H9 (cell line): Measurements from ENCODE around the gene F5. TPM values are rescaled to one million over a fixed set of nuclear protein-coding genes. Genes with fewer than 3 reads are reported as not detected.

Source experiments
- DNase-seq: peaks from one replicate; pipeline ENCODE4 v3.0.0-alpha.2; 2017
- H2AFZ ChIP-seq: one replicate; pipeline ENCODE4 v1.6.1; 2013; ENCODE audit warnings: mild to moderate bottlenecking, low read length, control low read depth, moderate library complexity
- H2AK5ac ChIP-seq: 2 replicates; pipeline ENCODE4 v1.6.1; 2013; ENCODE audit warnings: low read length, control low read depth, mixed read lengths; ENCODE audit not compliant: insufficient read length
- H2BK120ac ChIP-seq: one replicate; pipeline ENCODE4 v1.6.1; 2013; ENCODE audit warnings: low read depth, mild to moderate bottlenecking, low read length, control low read depth, inconsistent platforms; ENCODE audit not compliant: poor library complexity, severe bottlenecking
- H2BK12ac ChIP-seq: 2 replicates; pipeline ENCODE4 v1.6.1; 2013; ENCODE audit warnings: low read length, control low read depth, mixed read lengths, low read depth; ENCODE audit not compliant: insufficient read length
- H2BK15ac ChIP-seq: 2 replicates; pipeline ENCODE4 v1.6.1; 2013; ENCODE audit warnings: low read depth, low read length, control low read depth
- H2BK20ac ChIP-seq: one replicate; pipeline ENCODE4 v1.6.1; 2013; ENCODE audit warnings: low read depth, mild to moderate bottlenecking, low read length, control low read depth, inconsistent platforms; ENCODE audit not compliant: poor library complexity, severe bottlenecking
- H2BK5ac ChIP-seq: 2 replicates; pipeline ENCODE4 v1.6.1; 2013; ENCODE audit warnings: low read length, control low read depth, mixed read lengths; ENCODE audit not compliant: insufficient read length
- H3K14ac ChIP-seq: 2 replicates; pipeline ENCODE4 v1.6.1; 2013; ENCODE audit warnings: low read length, control low read depth; ENCODE audit not compliant: insufficient read depth
- H3K18ac ChIP-seq: 2 replicates; pipeline ENCODE4 v1.6.1; 2013; ENCODE audit warnings: low read depth, mild to moderate bottlenecking, mixed read lengths, low read length, control low read depth; ENCODE audit not compliant: insufficient read length
- H3K23ac ChIP-seq: 2 replicates; pipeline ENCODE4 v1.6.1; 2013; ENCODE audit warnings: low read length, control low read depth, mixed read lengths, low read depth; ENCODE audit not compliant: insufficient read length
- H3K23me2 ChIP-seq: 2 replicates; pipeline ENCODE4 v1.6.1; 2013; ENCODE audit warnings: low read depth, mild to moderate bottlenecking, mixed read lengths, low read length, control low read depth; ENCODE audit not compliant: insufficient read length, poor library complexity, severe bottlenecking
- H3K27ac ChIP-seq: 2 replicates; pipeline ENCODE4 v1.5.1; 2013; ENCODE audit warnings: low read length, control low read depth, mixed read lengths, low read depth; ENCODE audit not compliant: insufficient read length
- H3K27me3 ChIP-seq: 2 replicates; pipeline ENCODE4 v1.6.1; 2013; ENCODE audit warnings: low read length, control low read depth, inconsistent platforms; ENCODE audit not compliant: insufficient read depth
- H3K4ac ChIP-seq: 2 replicates; pipeline ENCODE4 v1.6.1; 2013; ENCODE audit warnings: low read depth, mild to moderate bottlenecking, control low read depth, inconsistent platforms, low read length, moderate library complexity
- H3K4me1 ChIP-seq: 2 replicates; pipeline ENCODE4 v1.6.1; 2013; ENCODE audit warnings: low read length, control low read depth, inconsistent platforms; ENCODE audit not compliant: insufficient read depth
- H3K4me2 ChIP-seq: 2 replicates; pipeline ENCODE4 v1.6.1; 2013; ENCODE audit warnings: low read length, control low read depth, mixed read lengths; ENCODE audit not compliant: insufficient read length, insufficient read depth
- H3K56ac ChIP-seq: 2 replicates; pipeline ENCODE4 v1.6.1; 2013; ENCODE audit warnings: low read depth, mild to moderate bottlenecking, mixed read lengths, low read length, control low read depth; ENCODE audit not compliant: insufficient read length
- H3K79me1 ChIP-seq: 2 replicates; pipeline ENCODE4 v1.6.1; 2013; ENCODE audit warnings: low read depth, mild to moderate bottlenecking, moderate library complexity, low read length, control low read depth, inconsistent platforms; ENCODE audit not compliant: insufficient read depth, poor library complexity, severe bottlenecking
- H3K79me2 ChIP-seq: 2 replicates; pipeline ENCODE4 v1.6.1; 2013; ENCODE audit warnings: low read length, control low read depth, inconsistent platforms; ENCODE audit not compliant: insufficient read depth
- H3K9ac ChIP-seq: 2 replicates; pipeline ENCODE4 v1.6.1; 2013; ENCODE audit warnings: low read length, control low read depth, mixed read lengths; ENCODE audit not compliant: insufficient read length; ENCODE audit errors: extremely low read depth
- H3K9me3 ChIP-seq: one replicate; pipeline ENCODE4 v1.6.1; 2013; ENCODE audit warnings: low read depth, low read length, inconsistent platforms; ENCODE audit not compliant: control insufficient read depth
- H3T11ph ChIP-seq: one replicate; pipeline ENCODE4 v1.6.1; 2013; ENCODE audit warnings: mild to moderate bottlenecking, low read length, control low read depth, inconsistent platforms
- H4K20me1 ChIP-seq: one replicate; pipeline ENCODE4 v1.6.1; 2013; ENCODE audit not compliant: control insufficient read depth, insufficient read length, insufficient read depth
- H4K5ac ChIP-seq: 2 replicates; pipeline ENCODE4 v1.6.1; 2013; ENCODE audit warnings: low read depth, mild to moderate bottlenecking, mixed read lengths, low read length, control low read depth; ENCODE audit not compliant: insufficient read length
- H4K8ac ChIP-seq: replicated peaks from 2 replicates; pipeline ENCODE4 v1.6.1; 2013; ENCODE audit warnings: low read length, control low read depth, mixed read lengths, low read depth; ENCODE audit not compliant: insufficient read length
- H4K91ac ChIP-seq: 2 replicates; pipeline ENCODE4 v1.6.1; 2013; ENCODE audit warnings: low read depth, mild to moderate bottlenecking, moderate library complexity, mixed read lengths, low read length, control low read depth; ENCODE audit not compliant: insufficient read length
- H3K27ac Mint-ChIP-seq, 3 experiments: 2 replicates in 2 of 3; 3 replicates in 1 of 3; pipeline ENCODE4 v1.8.0; 2020 to 2021; ENCODE audit warnings: mixed read lengths in 3 of 3, mild to moderate bottlenecking in 1 of 3, moderate library complexity in 1 of 3
- H3K27me3 Mint-ChIP-seq: 2 replicates; pipeline ENCODE4 v1.8.0; 2021; ENCODE audit warnings: low read depth, mild to moderate bottlenecking, moderate library complexity, mixed read lengths
- H3K36me3 Mint-ChIP-seq, 3 experiments: 2 replicates in 2 of 3; 3 replicates in 1 of 3; pipeline ENCODE4 v1.8.0; 2020 to 2021; ENCODE audit warnings: low read depth in 3 of 3, mixed read lengths in 3 of 3; ENCODE audit not compliant: insufficient read depth in 1 of 3
- H3K4me1 Mint-ChIP-seq, 2 experiments: 2 replicates each; pipeline ENCODE4 v1.8.0; 2020; ENCODE audit warnings: mixed read lengths in 2 of 2
- H3K4me3 Mint-ChIP-seq, 2 experiments: 2 replicates in 1 of 2; 3 replicates in 1 of 2; pipeline ENCODE4 v1.8.0; 2020 to 2021; ENCODE audit warnings: mild to moderate bottlenecking in 2 of 2, mixed read lengths in 2 of 2, moderate library complexity in 1 of 2
- H3K9me3 Mint-ChIP-seq, 2 experiments: 2 replicates in 1 of 2; 3 replicates in 1 of 2; pipeline ENCODE4 v1.8.0; 2020; ENCODE audit warnings: mild to moderate bottlenecking in 2 of 2, mixed read lengths in 2 of 2, moderate library complexity in 1 of 2
- CTCF ChIP-seq: fragments of 200-600 bp; sonication (generic); conservative IDR thresholded peaks from 3 replicates; pipeline ENCODE4 v1.8.0; 2021; ENCODE audit warnings: antibody characterized with exemption, mild to moderate bottlenecking
- total RNA-seq: library from RNA; stranded (reverse); gene quantifications from 2 replicates; pipeline ENCODE4 v1.2.1, GENCODE V29; 2021

F5 gene
- total RNA-seq, 1 experiment from 2014 or later, result 0.04 TPM

GRCh38 chr1:169624122-169624521, 37.8 kb upstream of the F5 start:
- H3K18ac ChIP-seq, result no peak overlapping the region
- no peak overlapping the region for H2BK120ac ChIP-seq
- no peak overlapping the region for H3K23ac ChIP-seq
- H3K27me3 ChIP-seq, result no peaks in the 10 kb centered on the region
- no peak overlapping the region for H4K91ac ChIP-seq
- no peak overlapping the region for H3K27ac ChIP-seq
- H3K23me2 ChIP-seq, result no peaks in the 10 kb centered on the region
- no peaks in the 10 kb centered on the region for H3K9me3 ChIP-seq
- H3K4ac ChIP-seq, result no peak overlapping the region
- H2BK5ac ChIP-seq, result no peak overlapping the region
- no peak overlapping the region for H3K14ac ChIP-seq
- no peak overlapping the region for H4K8ac ChIP-seq
- no peak overlapping the region for H2AK5ac ChIP-seq
- no peak overlapping the region for H3K9ac ChIP-seq
- H3K56ac ChIP-seq, result no peak overlapping the region
- H2BK20ac ChIP-seq, result no peak overlapping the region
- Mint-ChIP-seq H3K4me1 (no peaks in the 10 kb centered on the region), H3K4me3 (no peak overlapping the region), H3K27me3 (no peaks in the 10 kb centered on the region; the same call in 1 of the 2 replicates), H3K9me3 (no peaks in the 10 kb centered on the region; a peak in 1 of 5 replicates), H3K36me3 (no peaks in the 10 kb centered on the region), H3K27ac (no peak overlapping the region)
- H2AFZ ChIP-seq, result no peak overlapping the region
- TF ChIP-seq CTCF, result no peak
- no peak overlapping the region for H2BK15ac ChIP-seq
- no peak overlapping the region for H3K4me2 ChIP-seq
- H2BK12ac ChIP-seq, result no peak overlapping the region
- no peak overlapping the region for H4K5ac ChIP-seq
- no peaks in the 10 kb centered on the region for H3K79me1 ChIP-seq
- H3K79me2 ChIP-seq, result no peaks in the 10 kb centered on the region
- H3K4me1 ChIP-seq, result no peaks in the 10 kb centered on the region
- DNase-seq, result no peak
- H3T11ph ChIP-seq, result no peak overlapping the region
- peaks cover 2% of the 10 kb centered on the region for H4K20me1 ChIP-seq
